Neural cell (in vitro differentiated cells): ENCODE results near the gene IL17A.

ENCODE experiments used
- EP300 ChIP-seq: fragments of 450-650 bp; conservative IDR thresholded peaks from 2 replicates; pipeline ENCODE4 v1.6.1; 2014; ENCODE audit warnings: antibody characterized with exemption, mild to moderate bottlenecking, moderate library complexity; ENCODE audit not compliant: poor library complexity, severe bottlenecking
- EZH2 ChIP-seq: fragments of 200-600, 300-800 bp; shearing (Covaris generic), sonication (generic); IDR thresholded peaks from 2 replicates; pipeline ENCODE4 v1.6.1; 2014; ENCODE audit warnings: antibody characterized with exemption, low read length, borderline replicate concordance, mild to moderate bottlenecking; ENCODE audit not compliant: insufficient read depth, poor library complexity, severe bottlenecking
- MXI1 ChIP-seq: fragments of 450-650 bp; conservative IDR thresholded peaks from 2 replicates; pipeline ENCODE4 v1.6.1; 2014; ENCODE audit warnings: antibody characterized with exemption, mild to moderate bottlenecking; ENCODE audit not compliant: poor library complexity, severe bottlenecking
- POLR2AphosphoS5 ChIP-seq: IDR thresholded peaks from 2 replicates; pipeline ENCODE4 v1.6.1; 2012
- RAD21 ChIP-seq: fragments of 450-650 bp; conservative IDR thresholded peaks from 2 replicates; pipeline ENCODE4 v1.6.1; 2014; ENCODE audit warnings: antibody characterized with exemption, mild to moderate bottlenecking, moderate library complexity
- TAF1 ChIP-seq: IDR thresholded peaks from 2 replicates; pipeline ENCODE4 v1.6.1; 2012; ENCODE audit warnings: low read depth
- TF ChIP-seq, protein P1 (sequence below): fragments of 450-650 bp; IDR thresholded peaks from 2 replicates; pipeline ENCODE4 v1.5.1; 2014; ENCODE audit warnings: antibody characterized with exemption, mild to moderate bottlenecking, moderate library complexity; ENCODE audit not compliant: poor library complexity, severe bottlenecking
- TF ChIP-seq, protein P2 (sequence below): IDR thresholded peaks from 2 replicates; pipeline ENCODE4 v1.6.1; 2012; ENCODE audit warnings: borderline replicate concordance

DNA sequence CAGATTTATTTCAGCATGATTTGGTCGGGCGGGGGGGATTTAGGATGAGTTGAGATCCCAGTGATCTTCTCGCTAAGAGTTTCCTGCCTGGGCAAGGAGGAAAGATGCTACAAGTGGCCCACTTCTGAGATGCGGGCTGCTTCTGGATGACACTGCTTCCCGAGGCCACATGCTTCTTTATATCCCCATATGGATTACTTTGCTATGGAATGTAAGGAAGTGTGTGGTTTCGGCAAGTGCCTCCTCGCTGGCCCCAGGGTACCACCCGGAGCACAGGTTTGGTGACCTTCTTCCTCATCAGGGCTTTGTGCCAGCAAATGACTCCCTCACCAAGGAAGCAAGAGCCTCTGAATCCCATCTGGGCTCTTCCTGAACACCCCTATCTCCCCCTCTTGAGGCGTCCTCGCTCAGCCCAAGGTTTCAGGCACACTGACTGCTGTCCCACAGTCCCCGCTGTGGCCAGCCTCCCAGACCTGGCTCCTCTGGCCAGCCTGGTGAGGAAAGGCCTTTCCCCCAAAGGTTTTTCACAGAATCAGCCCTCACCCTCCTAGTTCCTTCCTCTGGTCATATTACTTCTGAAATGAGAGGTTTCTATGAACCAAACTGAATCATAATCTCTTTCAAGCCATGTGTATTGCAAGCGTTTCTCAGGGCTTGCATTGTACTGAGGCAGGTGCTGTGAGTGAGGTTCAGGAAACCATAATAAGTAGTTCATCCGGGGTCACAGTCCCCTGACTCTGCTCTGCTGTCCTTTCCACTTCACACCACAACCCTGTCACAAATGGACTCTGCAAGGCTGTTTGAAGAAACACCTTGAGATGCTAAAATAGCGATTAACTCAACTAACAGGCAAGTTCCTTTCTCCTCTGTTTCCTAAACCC is 41.7 kb upstream of the IL17A start:
- TF ChIP-seq, protein P1, sequence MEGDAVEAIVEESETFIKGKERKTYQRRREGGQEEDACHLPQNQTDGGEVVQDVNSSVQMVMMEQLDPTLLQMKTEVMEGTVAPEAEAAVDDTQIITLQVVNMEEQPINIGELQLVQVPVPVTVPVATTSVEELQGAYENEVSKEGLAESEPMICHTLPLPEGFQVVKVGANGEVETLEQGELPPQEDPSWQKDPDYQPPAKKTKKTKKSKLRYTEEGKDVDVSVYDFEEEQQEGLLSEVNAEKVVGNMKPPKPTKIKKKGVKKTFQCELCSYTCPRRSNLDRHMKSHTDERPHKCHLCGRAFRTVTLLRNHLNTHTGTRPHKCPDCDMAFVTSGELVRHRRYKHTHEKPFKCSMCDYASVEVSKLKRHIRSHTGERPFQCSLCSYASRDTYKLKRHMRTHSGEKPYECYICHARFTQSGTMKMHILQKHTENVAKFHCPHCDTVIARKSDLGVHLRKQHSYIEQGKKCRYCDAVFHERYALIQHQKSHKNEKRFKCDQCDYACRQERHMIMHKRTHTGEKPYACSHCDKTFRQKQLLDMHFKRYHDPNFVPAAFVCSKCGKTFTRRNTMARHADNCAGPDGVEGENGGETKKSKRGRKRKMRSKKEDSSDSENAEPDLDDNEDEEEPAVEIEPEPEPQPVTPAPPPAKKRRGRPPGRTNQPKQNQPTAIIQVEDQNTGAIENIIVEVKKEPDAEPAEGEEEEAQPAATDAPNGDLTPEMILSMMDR: no peak
- no peak for TF ChIP-seq POLR2AphosphoS5
- TF ChIP-seq, protein P2, sequence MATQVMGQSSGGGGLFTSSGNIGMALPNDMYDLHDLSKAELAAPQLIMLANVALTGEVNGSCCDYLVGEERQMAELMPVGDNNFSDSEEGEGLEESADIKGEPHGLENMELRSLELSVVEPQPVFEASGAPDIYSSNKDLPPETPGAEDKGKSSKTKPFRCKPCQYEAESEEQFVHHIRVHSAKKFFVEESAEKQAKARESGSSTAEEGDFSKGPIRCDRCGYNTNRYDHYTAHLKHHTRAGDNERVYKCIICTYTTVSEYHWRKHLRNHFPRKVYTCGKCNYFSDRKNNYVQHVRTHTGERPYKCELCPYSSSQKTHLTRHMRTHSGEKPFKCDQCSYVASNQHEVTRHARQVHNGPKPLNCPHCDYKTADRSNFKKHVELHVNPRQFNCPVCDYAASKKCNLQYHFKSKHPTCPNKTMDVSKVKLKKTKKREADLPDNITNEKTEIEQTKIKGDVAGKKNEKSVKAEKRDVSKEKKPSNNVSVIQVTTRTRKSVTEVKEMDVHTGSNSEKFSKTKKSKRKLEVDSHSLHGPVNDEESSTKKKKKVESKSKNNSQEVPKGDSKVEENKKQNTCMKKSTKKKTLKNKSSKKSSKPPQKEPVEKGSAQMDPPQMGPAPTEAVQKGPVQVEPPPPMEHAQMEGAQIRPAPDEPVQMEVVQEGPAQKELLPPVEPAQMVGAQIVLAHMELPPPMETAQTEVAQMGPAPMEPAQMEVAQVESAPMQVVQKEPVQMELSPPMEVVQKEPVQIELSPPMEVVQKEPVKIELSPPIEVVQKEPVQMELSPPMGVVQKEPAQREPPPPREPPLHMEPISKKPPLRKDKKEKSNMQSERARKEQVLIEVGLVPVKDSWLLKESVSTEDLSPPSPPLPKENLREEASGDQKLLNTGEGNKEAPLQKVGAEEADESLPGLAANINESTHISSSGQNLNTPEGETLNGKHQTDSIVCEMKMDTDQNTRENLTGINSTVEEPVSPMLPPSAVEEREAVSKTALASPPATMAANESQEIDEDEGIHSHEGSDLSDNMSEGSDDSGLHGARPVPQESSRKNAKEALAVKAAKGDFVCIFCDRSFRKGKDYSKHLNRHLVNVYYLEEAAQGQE: no peak
- no peak for TF ChIP-seq TAF1
- no peak for TF ChIP-seq RAD21
- no peak for TF ChIP-seq EP300
- no peak for TF ChIP-seq EZH2
- TF ChIP-seq MXI1: no peak
